COLO668 (cell line): Measurements from ENCODE around the gene IL32.
A peak's percentile ranks its signal among the peaks of the same experiment; 100 is the strongest.

Experiments used
- DNase-seq: peaks from one replicate; lab custom pipeline; 2025; ENCODE audit not compliant: unreplicated experiment; lab: John Stamatoyannopoulos, UW

IL32 gene

GRCh38 chr16:3065069-3065741, at the start of gene IL32:
IL32 (plus strand) TSS chr16:3065640; CDS start chr16:3065812, 172 bp downstream.
- peak; percentile 61 for DNase-seq

DNA sequence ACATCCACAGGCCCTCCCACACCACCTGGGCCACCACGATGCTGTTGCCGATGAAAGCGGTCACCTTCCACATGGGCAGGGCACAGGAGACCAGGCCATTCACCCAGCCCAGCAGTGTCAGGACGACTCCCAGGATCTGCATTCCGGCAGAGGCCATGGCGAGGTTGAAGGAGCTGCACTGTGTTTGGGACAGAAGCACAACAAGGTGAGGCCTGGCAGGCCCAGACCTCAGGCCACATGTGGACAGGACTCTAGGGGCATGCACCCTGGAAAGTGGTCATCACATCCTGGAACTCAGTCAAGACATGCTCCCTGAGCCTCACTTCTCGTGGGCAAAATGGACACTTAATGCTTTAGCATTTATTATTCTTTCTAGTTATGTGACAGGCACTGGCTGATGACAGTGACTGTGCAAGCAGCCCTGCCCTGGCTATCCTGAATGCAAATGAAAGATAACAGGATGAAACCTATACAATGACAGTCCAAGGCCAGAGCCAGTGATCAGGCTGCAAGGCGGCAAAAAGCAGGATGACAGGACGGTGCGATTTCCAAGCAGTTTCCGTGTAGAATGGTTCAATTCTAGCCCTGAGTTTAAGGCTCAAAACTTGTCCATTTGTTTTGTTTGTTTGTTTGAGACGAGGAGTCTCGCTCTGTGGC, 49.4 kb upstream of the IL32 start:
- DNase-seq, result no peak

DNA sequence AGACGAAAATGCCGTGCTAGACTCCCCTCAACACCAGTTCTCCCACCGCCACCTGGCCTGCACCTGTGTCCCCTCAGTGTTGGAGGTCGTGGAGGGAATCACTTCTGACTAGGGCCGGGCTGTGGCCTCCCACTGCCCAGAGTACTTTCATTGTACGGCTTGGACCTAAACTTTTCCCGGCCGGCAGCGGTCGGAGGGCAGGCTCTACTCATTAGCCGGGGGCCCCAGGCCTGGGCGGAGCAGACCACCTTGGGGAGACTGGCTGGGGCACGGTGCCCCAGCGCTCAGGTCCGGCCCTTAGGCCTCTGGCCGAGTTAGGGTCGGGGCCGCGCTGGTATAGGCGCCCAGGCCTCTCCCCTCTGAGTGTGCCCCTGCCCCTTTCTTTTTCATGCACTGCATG, 48.1 kb upstream of the IL32 start:
- DNase-seq, result no peak

DNA sequence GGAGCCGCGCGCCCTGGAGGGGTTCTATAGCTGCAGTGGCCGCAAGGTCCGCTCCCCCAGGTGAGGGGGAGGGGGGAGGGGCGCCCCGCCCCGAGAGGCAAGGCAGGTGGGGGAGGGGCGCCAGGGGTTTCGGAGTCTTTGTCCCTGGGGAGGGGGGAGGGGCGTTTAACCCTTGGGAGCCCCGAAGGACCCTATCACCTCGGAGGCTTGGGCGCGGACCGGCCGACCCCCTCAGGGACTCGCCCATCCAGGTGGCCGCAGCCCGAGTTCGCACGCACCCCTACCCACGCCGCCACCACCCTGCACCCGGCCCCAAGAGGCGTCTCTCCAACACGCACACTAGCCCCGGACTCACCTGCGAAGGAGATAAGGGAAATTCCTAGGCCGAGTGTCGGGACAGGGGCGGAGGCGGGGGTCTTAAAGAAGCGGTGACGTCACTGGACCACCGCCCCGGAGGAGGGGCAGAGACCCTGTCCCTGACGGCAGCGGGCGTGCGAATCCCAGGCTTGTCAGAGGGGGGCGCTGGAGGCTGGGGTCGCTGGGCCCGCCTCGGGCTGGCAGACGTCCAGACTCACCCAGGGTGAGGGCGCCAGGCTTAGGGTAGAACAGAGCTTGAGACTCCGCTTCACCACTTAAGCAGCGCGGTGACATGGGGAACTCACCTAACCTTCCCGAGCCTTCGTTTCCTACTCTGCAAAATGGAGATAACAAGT, 47.5 kb upstream of the IL32 start, which contains the start of gene CLDN6:
Gene CLDN6 (minus strand): TSS at position 390 of the 713 bp plus-strand sequence. CDS start 2,162 bp downstream, outside the sequence.
- peak; percentile 38 for DNase-seq

GRCh38 chr16:3019594-3020246, 45.7 kb upstream of the IL32 start:
- no peak for DNase-seq

DNA sequence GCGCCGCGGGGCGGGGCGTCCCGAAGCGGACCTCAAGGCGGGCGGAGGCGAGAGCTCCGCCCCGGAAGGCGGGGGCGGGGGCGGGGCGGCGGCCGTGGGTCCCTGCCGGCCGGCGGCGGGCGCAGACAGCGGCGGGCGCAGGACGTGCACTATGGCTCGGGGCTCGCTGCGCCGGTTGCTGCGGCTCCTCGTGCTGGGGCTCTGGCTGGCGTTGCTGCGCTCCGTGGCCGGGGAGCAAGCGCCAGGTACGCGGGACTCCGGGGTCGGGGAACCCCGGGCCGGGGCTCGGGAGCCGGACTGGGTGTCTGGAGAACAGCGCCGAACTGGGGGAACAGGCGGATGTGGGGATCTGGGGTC, 45.2 kb upstream of the IL32 start, which contains the start of gene TNFRSF12A:
Gene TNFRSF12A (plus strand): TSS at position 122 of the 357 bp plus-strand sequence. CDS start 30 bp downstream, at position 152.
- peak; percentile 86 for DNase-seq

GRCh38 chr16:3020604-3021448, 44.6 kb upstream of the IL32 start:
- DNase-seq, result peak; percentile 55

GRCh38 chr16:3021449-3022207, 43.8 kb upstream of the IL32 start:
- peak; percentile 73 for DNase-seq

- peak; percentile 72 for DNase-seq
Measured at GRCh38 chr16:3022208-3022683, 43.2 kb upstream of the IL32 start.

DNA sequence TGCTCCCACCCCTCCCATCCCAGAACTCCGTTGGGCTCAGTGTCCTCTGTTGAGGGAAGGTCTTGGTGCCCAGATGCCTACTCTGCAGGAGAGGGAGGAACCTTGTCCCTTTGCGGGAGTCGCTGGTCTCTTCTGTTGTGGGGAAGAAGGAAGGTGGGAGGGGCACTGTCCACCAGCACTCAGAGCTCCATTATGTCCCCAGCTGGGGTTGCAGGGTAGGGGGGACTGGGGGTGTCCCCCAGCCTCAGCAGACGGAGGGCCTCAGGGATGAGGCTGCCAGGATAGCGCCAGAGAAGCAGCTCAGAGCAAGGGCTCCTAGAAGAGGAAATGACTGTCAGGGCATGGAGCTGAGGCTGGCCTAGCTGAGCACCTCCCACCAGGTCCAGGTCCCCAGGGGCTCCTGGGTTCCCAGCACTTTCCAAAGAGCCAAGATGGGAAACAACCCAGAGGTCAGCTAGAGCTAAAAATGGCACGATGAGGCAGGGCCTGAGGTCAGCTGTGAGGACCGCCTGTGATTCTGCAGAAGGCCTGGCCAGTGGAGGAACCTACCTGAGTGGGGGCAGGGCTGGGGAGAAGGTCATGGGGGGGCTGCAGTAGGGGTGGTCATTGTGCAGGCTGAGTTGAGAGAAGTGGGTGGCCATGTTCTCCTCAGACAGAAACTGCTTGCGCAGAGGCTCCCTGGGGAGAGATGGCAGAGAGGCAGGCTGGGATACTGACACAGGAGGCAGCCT, 42.6 kb upstream of the IL32 start:
- DNase-seq, result no peak

DNA sequence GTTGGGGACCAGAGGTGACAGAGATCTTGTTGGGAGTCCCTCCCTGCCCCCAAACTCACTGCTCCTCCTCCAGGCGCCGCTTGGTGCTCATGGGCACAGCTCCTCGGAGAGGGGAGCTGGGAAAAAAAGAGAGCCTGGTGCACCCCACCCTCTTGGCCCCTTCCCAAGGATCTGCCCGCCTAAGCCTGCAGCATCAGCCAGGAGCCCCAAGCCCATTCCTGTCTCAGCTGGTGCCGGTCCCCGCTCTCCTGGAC, 42.1 kb upstream of the IL32 start:
- DNase-seq, result peak; percentile 25

GRCh38 chr16:3023669-3024478, 41.6 kb upstream of the IL32 start, which contains the start of the genes HCFC1R1 and THOC6:
HCFC1R1 (minus strand) TSS chr16:3023942; CDS start chr16:3023941, 1 bp downstream.
THOC6 (plus strand) TSS chr16:3024035; CDS start chr16:3024327, 292 bp downstream.
- DNase-seq, result peak; percentile 98

DNA sequence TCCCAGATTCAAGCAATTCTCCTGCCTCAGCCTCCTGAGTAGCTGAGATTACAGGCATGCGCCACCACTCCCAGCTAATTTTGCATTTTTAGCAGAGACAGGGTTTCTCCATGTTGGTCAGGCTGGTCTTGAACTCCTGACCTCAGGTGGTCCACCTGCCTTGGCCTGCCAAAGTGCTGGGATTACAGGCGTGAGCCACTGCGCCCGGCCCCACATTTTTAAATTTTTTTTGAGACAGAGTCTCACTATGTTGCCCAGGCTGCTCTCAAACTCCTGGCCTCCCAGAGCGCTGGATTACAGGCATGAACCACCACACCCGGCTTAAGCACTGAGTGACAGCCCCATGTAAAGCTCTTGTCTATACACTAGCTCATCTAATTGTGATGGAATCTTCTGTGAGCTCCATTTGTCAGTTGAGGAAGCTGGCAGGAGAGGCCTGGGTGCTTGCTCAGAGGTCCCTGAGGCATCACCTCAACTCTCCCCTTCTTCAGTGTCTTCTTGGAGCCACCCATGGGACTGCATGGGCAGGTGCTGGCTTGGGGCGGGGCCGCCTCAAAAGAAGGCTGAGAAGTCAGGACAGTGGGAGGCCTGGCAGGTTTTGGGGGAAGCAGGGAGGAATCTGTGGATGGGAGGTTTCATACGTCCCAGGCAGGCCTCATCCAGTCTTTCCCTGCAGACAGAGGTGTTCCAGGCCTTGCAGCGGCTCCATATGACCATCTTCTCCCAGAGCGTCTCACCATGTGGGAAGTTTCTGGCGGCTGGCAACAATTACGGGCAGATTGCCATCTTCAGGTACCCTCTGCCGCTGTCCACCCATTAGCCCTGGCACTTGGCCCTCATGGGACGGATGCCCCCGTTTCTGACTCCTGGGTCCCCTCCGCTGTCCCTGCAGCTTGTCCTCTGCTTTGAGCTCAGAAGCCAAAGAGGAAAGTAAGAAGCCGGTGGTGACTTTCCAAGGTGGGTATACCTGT, 40.1 kb upstream of the IL32 start:
- DNase-seq, result no peak

GRCh38 chr16:3026003-3026378, 39.4 kb upstream of the IL32 start:
- no peak for DNase-seq

DNA sequence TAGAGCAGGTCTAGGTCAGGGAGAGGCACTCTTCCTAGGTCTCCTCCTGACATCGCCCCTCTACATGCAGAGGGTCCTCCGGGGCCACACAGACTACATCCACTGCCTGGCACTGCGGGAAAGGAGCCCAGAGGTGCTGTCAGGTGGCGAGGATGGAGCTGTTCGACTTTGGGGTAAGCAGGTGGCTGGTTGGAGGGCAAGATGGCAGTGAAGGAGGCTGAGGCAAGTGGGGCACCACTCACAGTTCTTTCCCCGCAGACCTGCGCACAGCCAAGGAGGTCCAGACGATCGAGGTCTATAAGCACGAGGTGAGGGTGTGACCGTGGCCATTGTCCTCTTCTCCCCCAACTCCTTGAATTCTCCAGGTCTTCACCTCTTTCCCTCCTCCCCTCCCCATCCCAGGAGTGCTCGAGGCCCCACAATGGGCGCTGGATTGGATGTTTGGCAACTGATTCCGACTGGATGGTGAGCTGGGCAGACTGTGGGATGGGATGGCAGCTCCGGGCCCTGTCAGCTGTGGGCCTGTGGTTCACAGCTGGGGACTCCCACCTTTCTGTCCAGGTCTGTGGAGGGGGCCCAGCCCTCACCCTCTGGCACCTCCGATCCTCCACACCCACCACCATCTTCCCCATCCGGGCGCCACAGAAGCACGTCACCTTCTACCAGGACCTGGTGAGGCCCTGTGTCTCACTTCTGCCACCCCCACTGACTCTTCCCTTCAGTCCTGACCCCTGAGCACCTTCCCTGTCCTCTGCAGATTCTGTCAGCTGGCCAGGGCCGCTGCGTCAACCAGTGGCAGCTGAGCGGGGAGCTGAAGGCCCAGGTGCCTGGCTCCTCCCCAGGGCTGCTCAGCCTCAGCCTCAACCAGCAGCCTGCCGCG, 38.6 kb upstream of the IL32 start:
- no peak for DNase-seq

DNA sequence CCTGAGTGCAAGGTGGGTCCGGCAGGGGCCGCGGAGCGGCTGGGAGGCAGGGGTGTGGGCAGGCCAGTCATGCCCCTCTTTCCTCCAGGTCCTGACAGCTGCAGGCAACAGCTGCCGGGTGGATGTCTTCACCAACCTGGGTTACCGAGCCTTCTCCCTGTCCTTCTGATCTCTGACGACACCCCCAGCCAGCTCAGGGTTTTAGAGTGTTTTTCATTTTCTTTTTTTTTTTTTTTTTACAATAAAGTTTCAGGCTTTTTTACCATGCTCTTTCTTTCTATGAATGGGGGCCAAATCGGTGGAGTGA, 38.0 kb upstream of the IL32 start:
- DNase-seq, result no peak
